Effector memory CD4-positive, alpha-beta T cell (primary cell): Measurements from ENCODE around the gene RAD51B.

Experiments
- DNase-seq, 3 donors: peaks; one replicate each; pipeline ENCODE4 v3.0.0-alpha.2; 2020
- H3K27ac ChIP-seq: 2 replicates; pipeline ENCODE4 v1.7.0; 2013; ENCODE audit warnings: mild to moderate bottlenecking, low read length, moderate library complexity; ENCODE audit not compliant: insufficient read depth, poor library complexity, severe bottlenecking
- H3K27me3 ChIP-seq: replicated peaks from 2 replicates; pipeline ENCODE4 v1.7.0; 2013; ENCODE audit warnings: mild to moderate bottlenecking, low read length; ENCODE audit not compliant: insufficient read depth, control insufficient read depth, poor library complexity, severe bottlenecking
- H3K36me3 ChIP-seq: 2 replicates; pipeline ENCODE4 v1.7.0; 2013; ENCODE audit warnings: mild to moderate bottlenecking, low read length, moderate library complexity; ENCODE audit not compliant: control insufficient read depth, insufficient read depth
- H3K4me1 ChIP-seq: 2 replicates; pipeline ENCODE4 v1.7.0; 2013; ENCODE audit warnings: low read length, mild to moderate bottlenecking; ENCODE audit not compliant: control insufficient read depth, insufficient read depth, poor library complexity, severe bottlenecking
- H3K4me3 ChIP-seq: 2 replicates; pipeline ENCODE4 v1.7.0; 2013; ENCODE audit warnings: low read length, low read depth, mild to moderate bottlenecking; ENCODE audit not compliant: insufficient read depth, poor library complexity, severe bottlenecking
- H3K9me3 ChIP-seq: 2 replicates; pipeline ENCODE4 v1.7.0; 2013; ENCODE audit warnings: mild to moderate bottlenecking, low read length, moderate library complexity; ENCODE audit not compliant: control insufficient read depth

RAD51B gene

GRCh38 chr14:68666236-68666635, 846.7 kb downstream of the RAD51B start:
- H3K27me3 ChIP-seq, result no peaks in the 10 kb centered on the region
- H3K27ac ChIP-seq, result no peak overlapping the region
- H3K36me3 ChIP-seq, result no peaks in the 10 kb centered on the region
- no peak for DNase-seq
- H3K9me3 ChIP-seq, result no peaks in the 10 kb centered on the region
- H3K4me3 ChIP-seq, result no peak overlapping the region
- no peaks in the 10 kb centered on the region for H3K4me1 ChIP-seq

DNA sequence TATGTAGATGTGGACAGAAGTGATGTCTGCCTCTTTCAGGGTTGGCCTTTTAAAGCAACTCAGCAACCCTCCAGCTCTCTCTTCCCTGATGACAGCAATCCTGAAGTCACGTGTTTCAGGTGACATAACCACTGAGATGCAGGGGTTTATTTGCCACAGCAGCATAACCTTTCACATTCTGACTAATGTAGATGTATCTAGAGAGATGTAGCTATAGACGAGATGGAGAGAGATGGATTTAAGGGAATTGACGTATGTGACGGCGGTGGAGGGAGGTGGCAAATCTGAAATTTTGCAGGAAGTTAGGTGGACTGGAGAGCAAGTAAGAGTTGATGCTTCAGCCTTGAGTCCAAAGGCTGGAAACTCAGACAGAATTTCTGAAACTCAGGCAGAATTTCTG, 847.3 kb downstream of the RAD51B start:
- DNase-seq, result no peak
- Histone ChIP-seq H3K4me3 (no peak overlapping the region), H3K4me1 (no peaks in the 10 kb centered on the region), H3K27me3 (no peaks in the 10 kb centered on the region), H3K9me3 (no peaks in the 10 kb centered on the region), H3K36me3 (no peaks in the 10 kb centered on the region), H3K27ac (no peak overlapping the region)

- Histone ChIP-seq H3K36me3 (no peaks in the 10 kb centered on the region), H3K4me3 (no peak overlapping the region), H3K27ac (no peak overlapping the region), H3K27me3 (no peaks in the 10 kb centered on the region), H3K9me3 (no peaks in the 10 kb centered on the region), H3K4me1 (no peaks in the 10 kb centered on the region)
- no peak for DNase-seq
Observed at GRCh38 chr14:68667313-68667791, 847.8 kb downstream of the RAD51B start.

GRCh38 chr14:68668028-68668427, 848.4 kb downstream of the RAD51B start:
- Histone ChIP-seq H3K4me3 (no peak overlapping the region), H3K36me3 (no peaks in the 10 kb centered on the region), H3K27ac (no peak overlapping the region), H3K4me1 (no peaks in the 10 kb centered on the region), H3K27me3 (no peaks in the 10 kb centered on the region), H3K9me3 (no peaks in the 10 kb centered on the region)
- no peak for DNase-seq

- Histone ChIP-seq H3K9me3 (no peaks in the 10 kb centered on the region), H3K4me1 (no peaks in the 10 kb centered on the region), H3K36me3 (no peaks in the 10 kb centered on the region), H3K27ac (no peak overlapping the region), H3K27me3 (no peaks in the 10 kb centered on the region), H3K4me3 (no peak overlapping the region)
- DNase-seq, result no peak
Observed at GRCh38 chr14:68668531-68668930, 849.0 kb downstream of the RAD51B start.

DNA sequence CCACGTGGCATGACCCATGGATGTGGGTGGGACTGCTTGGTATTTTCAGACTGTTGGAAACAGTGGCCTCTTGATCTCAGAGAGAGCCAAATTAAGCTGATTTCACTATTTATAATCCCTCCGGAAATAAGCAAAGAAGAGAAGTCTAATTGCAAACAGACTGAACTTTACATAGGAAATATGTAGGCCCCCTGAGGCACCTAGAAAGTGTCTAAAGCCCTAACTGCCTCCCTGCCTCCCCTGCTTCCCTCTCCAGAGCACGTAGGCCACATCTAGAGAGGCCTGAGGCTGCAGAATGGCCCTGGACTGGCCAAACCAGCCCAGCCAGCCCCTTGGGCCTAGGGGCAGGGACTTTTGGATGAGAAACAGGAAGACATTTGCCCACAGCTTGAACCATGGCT, 849.5 kb downstream of the RAD51B start:
- no peak for DNase-seq
- no peaks in the 10 kb centered on the region for H3K4me1 ChIP-seq
- H3K27me3 ChIP-seq, result no peaks in the 10 kb centered on the region
- no peak overlapping the region for H3K27ac ChIP-seq
- H3K4me3 ChIP-seq, result no peak overlapping the region
- H3K36me3 ChIP-seq, result no peaks in the 10 kb centered on the region
- H3K9me3 ChIP-seq, result no peaks in the 10 kb centered on the region

DNA sequence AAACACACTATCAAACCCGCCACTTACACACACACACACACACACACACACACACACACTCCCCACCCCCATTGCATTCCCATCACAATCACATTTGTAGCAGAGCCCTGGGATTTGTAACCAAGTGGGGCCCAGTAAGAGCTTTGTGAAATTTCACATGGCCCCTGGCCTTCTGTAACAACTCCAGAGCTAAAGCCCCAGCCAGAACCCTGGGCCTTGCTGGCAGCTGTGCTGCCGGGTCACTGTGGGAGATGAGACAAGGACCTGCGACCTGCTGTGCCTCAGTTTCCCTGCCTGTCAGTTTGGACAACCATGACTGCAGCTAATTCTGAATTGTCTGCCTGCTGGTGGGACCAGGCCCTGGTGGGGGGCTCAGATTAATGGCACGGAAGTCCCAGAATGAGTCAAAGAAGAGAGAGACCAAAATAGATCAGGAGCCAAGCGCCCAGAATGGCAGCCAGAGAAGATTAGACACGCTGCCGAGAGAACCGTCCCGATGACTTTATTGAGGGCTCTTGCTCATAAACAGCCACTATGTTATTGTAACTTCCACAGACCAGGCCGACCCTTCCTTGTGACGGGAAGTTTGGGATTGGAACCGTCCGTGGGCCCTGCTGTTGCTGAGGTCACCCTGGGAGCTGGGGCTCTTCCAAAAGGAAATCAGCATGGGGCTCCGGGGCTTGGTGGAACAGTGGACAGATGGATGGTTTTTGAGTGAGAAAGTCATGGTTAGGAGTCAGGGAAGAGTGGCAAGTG, 850.2 kb downstream of the RAD51B start:
- H3K27me3 ChIP-seq, result no peaks in the 10 kb centered on the region
- DNase-seq, result no peak
- H3K9me3 ChIP-seq, result no peaks in the 10 kb centered on the region
- no peaks in the 10 kb centered on the region for H3K4me1 ChIP-seq
- no peak overlapping the region for H3K27ac ChIP-seq
- no peak overlapping the region for H3K4me3 ChIP-seq
- no peaks in the 10 kb centered on the region for H3K36me3 ChIP-seq

- no peaks in the 10 kb centered on the region for H3K4me1 ChIP-seq
- H3K27me3 ChIP-seq, result no peaks in the 10 kb centered on the region
- no peak for DNase-seq
- no peak overlapping the region for H3K4me3 ChIP-seq
- no peak overlapping the region for H3K27ac ChIP-seq
- no peaks in the 10 kb centered on the region for H3K36me3 ChIP-seq
- no peaks in the 10 kb centered on the region for H3K9me3 ChIP-seq
Observed at GRCh38 chr14:68670359-68670715, 850.8 kb downstream of the RAD51B start.

DNA sequence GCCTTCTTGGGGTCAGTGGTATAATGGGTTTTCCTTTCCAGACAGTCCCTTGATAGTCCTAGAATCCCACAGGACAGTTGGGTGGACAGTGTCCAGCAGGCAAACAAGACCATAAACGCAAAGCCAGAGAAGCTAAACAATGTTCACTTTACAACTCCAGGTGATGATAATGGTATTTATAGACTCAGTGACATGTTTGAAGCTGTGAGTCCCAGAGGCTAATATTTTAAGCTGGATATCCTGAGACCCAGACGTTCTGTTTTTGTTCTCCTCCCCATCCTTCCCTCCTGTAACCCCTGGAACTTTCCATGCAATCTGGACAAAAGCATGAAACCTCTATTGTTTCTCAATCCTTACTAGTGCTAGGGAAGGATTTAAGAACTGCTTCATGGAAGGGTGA, 852.3 kb downstream of the RAD51B start:
- no peak overlapping the region for H3K27ac ChIP-seq
- H3K4me1 ChIP-seq, result no peaks in the 10 kb centered on the region
- no peak for DNase-seq
- no peaks in the 10 kb centered on the region for H3K36me3 ChIP-seq
- H3K27me3 ChIP-seq, result no peaks in the 10 kb centered on the region
- no peak overlapping the region for H3K4me3 ChIP-seq
- no peaks in the 10 kb centered on the region for H3K9me3 ChIP-seq

GRCh38 chr14:68672609-68673285, 853.2 kb downstream of the RAD51B start:
- Histone ChIP-seq H3K4me3 (no peak overlapping the region), H3K36me3 (no peaks in the 10 kb centered on the region), H3K27me3 (no peaks in the 10 kb centered on the region), H3K9me3 (no peaks in the 10 kb centered on the region), H3K4me1 (no peaks in the 10 kb centered on the region), H3K27ac (no peak overlapping the region)
- no peak for DNase-seq
